Fibroblast of villous mesenchyme (primary cell): Measurements from ENCODE around the gene ARHGEF17. TPM values are rescaled to one million over a fixed set of nuclear protein-coding genes. Genes with fewer than 3 reads are reported as not detected.

Experiments
- DNase-seq: peaks from one replicate; pipeline ENCODE4 v3.0.0-alpha.2; 2010; ENCODE audit warnings: low read depth
- H3K4me3 ChIP-seq: 2 replicates; pipeline ENCODE4 v1.5.1; 2011; ENCODE audit warnings: low read depth, mild to moderate bottlenecking, low read length
- CTCF ChIP-seq: IDR thresholded peaks from 2 replicates; pipeline ENCODE4 v1.5.1; 2012; ENCODE audit warnings: low read depth, mild to moderate bottlenecking, low read length; ENCODE audit not compliant: insufficient read depth
- total RNA-seq: library from RNA; depleted of rRNA; stranded (reverse); fragments of >200 nt; gene quantifications from 2 replicates; pipeline ENCODE4 v1.2.3, GENCODE V29; 2012

Gene ARHGEF17
- total RNA-seq, 1 donor = 71.2 TPM

- no peak overlapping the region for H3K4me3 ChIP-seq
- DNase-seq = no peak
Measured at GRCh38 chr11:73288192-73288872, 19.7 kb upstream of the ARHGEF17 start.

GRCh38 chr11:73288873-73289707, 19.0 kb upstream of the ARHGEF17 start:
- peak; percentile 67 for DNase-seq
- H3K4me3 ChIP-seq = peak overlapping the region; percentile 10
- TF ChIP-seq CTCF = peak; percentile 98

More at GRCh38 chr11:73288192-73288872, 19.7 kb upstream of the ARHGEF17 start:
- TF ChIP-seq CTCF = no peak

GRCh38 chr11:73290536-73290935, 17.5 kb upstream of the ARHGEF17 start:
- DNase-seq = no peak
- TF ChIP-seq CTCF = no peak
- no peak overlapping the region for H3K4me3 ChIP-seq

GRCh38 chr11:73291196-73291595, 16.9 kb upstream of the ARHGEF17 start:
- no peak overlapping the region for H3K4me3 ChIP-seq
- no peak for TF ChIP-seq CTCF
- DNase-seq = no peak

GRCh38 chr11:73291781-73292524, 16.1 kb upstream of the ARHGEF17 start:
- TF ChIP-seq CTCF = no peak
- H3K4me3 ChIP-seq = no peak overlapping the region
- DNase-seq = no peak

- no peak for DNase-seq
- no peak overlapping the region for H3K4me3 ChIP-seq
- no peak for TF ChIP-seq CTCF
Measured at GRCh38 chr11:73292525-73292894, 15.6 kb upstream of the ARHGEF17 start.
